Mesenchymal stem cell (in vitro differentiated cells and primary cell): ENCODE measurements around the gene GSN.

ENCODE experiments used
- DNase-seq: peaks from one replicate; pipeline ENCODE4 v3.0.0-alpha.2; 2013
- H2AFZ ChIP-seq: one replicate; pipeline ENCODE4 v1.6.1; 2013; ENCODE audit warnings: low read depth, mild to moderate bottlenecking, control low read depth, inconsistent platforms, low read length, moderate library complexity
- H2AK5ac ChIP-seq: 2 replicates; pipeline ENCODE4 v1.6.1; 2013; ENCODE audit warnings: low read length, moderate library complexity, mild to moderate bottlenecking, inconsistent platforms; ENCODE audit not compliant: severe bottlenecking
- H2BK120ac ChIP-seq: one replicate; pipeline ENCODE4 v1.6.1; 2013; ENCODE audit warnings: low read depth, mild to moderate bottlenecking, inconsistent platforms, low read length, moderate library complexity
- H2BK12ac ChIP-seq, 2 experiments: one replicate each; pipeline ENCODE4 v1.6.1; 2013; ENCODE audit warnings: inconsistent platforms in 2 of 2, low read length in 2 of 2, mild to moderate bottlenecking in 2 of 2, moderate library complexity in 2 of 2, control low read depth in 1 of 2
- H2BK15ac ChIP-seq: one replicate; pipeline ENCODE4 v1.6.1; 2013; ENCODE audit warnings: mild to moderate bottlenecking, low read depth, inconsistent platforms; ENCODE audit not compliant: poor library complexity, severe bottlenecking
- H2BK5ac ChIP-seq: 2 replicates; pipeline ENCODE4 v1.6.1; 2013; ENCODE audit warnings: low read depth, mild to moderate bottlenecking, low read length, control low read depth, inconsistent platforms; ENCODE audit not compliant: poor library complexity, severe bottlenecking
- H3K14ac ChIP-seq, 2 experiments: one replicate each; pipeline ENCODE4 v1.6.1; 2013; ENCODE audit warnings: inconsistent platforms in 2 of 2, low read length in 2 of 2, control low read depth in 1 of 2, mild to moderate bottlenecking in 1 of 2, moderate library complexity in 1 of 2
- H3K18ac ChIP-seq, 2 experiments: one replicate each; pipeline ENCODE4 v1.6.1; 2013; ENCODE audit warnings: inconsistent platforms in 2 of 2, low read length in 2 of 2, control low read depth in 1 of 2, low read depth in 1 of 2, mild to moderate bottlenecking in 1 of 2
- H3K23ac ChIP-seq, 2 experiments: one replicate each; pipeline ENCODE4 v1.6.1; 2013; ENCODE audit warnings: inconsistent platforms in 2 of 2, low read length in 2 of 2, mild to moderate bottlenecking in 2 of 2, moderate library complexity in 2 of 2, control low read depth in 1 of 2
- H3K27ac ChIP-seq: 2 replicates; pipeline ENCODE4 v1.5.1; 2013; ENCODE audit warnings: mild to moderate bottlenecking, moderate library complexity, low read length, control low read depth, inconsistent platforms; ENCODE audit not compliant: poor library complexity, severe bottlenecking
- H3K27me3 ChIP-seq, 2 experiments: 2 replicates each; pipeline versions ENCODE4 v1.6.1 to v1.7.0; 2013; ENCODE audit warnings: low read length in 2 of 2, mild to moderate bottlenecking in 2 of 2, moderate library complexity in 2 of 2, control low read depth in 1 of 2, inconsistent platforms in 1 of 2; ENCODE audit not compliant: control insufficient read depth in 1 of 2, insufficient read depth in 1 of 2
- H3K36me3 ChIP-seq, 2 experiments: 2 replicates each; pipeline versions ENCODE4 v1.6.1 to v1.7.0; 2013; ENCODE audit warnings: low read length in 2 of 2, control low read depth in 1 of 2, inconsistent platforms in 1 of 2, low read depth in 1 of 2, mild to moderate bottlenecking in 1 of 2; ENCODE audit not compliant: insufficient read depth in 2 of 2, control insufficient read depth in 1 of 2
- H3K4ac ChIP-seq, 2 experiments: one replicate each; pipeline ENCODE4 v1.6.1; 2013; ENCODE audit warnings: inconsistent platforms in 2 of 2, low read length in 2 of 2, mild to moderate bottlenecking in 2 of 2, moderate library complexity in 2 of 2, control low read depth in 1 of 2, low read depth in 1 of 2
- H3K4me1 ChIP-seq: 2 replicates; pipeline ENCODE4 v1.6.1; 2013; ENCODE audit warnings: low read depth, low read length, control low read depth; ENCODE audit not compliant: control insufficient read depth, insufficient read depth
- H3K4me2 ChIP-seq: 2 replicates; pipeline ENCODE4 v1.6.1; 2013; ENCODE audit warnings: low read length, mild to moderate bottlenecking, inconsistent platforms; ENCODE audit not compliant: poor library complexity, severe bottlenecking
- H3K4me3 ChIP-seq, 2 experiments: 2 replicates each; pipeline versions ENCODE4 v1.5.1 to v1.7.0; 2013; ENCODE audit warnings: low read length in 2 of 2, mild to moderate bottlenecking in 2 of 2, control low read depth in 1 of 2, low read depth in 1 of 2; ENCODE audit not compliant: insufficient read depth in 1 of 2
- H3K79me1 ChIP-seq: replicated peaks from 2 replicates; pipeline ENCODE4 v1.6.1; 2013; ENCODE audit warnings: mild to moderate bottlenecking, control low read depth, low read length, inconsistent platforms; ENCODE audit not compliant: poor library complexity, severe bottlenecking
- H3K9ac ChIP-seq: 2 replicates; pipeline ENCODE4 v1.7.0; 2013; ENCODE audit warnings: mild to moderate bottlenecking, low read length, moderate library complexity
- H3K9me3 ChIP-seq: 2 replicates; pipeline ENCODE4 v1.7.0; 2013; ENCODE audit warnings: mild to moderate bottlenecking, low read length; ENCODE audit not compliant: control insufficient read depth
- H4K8ac ChIP-seq: one replicate; pipeline ENCODE4 v1.6.1; 2013; ENCODE audit warnings: inconsistent platforms, mild to moderate bottlenecking, low read length, moderate library complexity
- H4K91ac ChIP-seq: one replicate; pipeline ENCODE4 v1.6.1; 2013; ENCODE audit warnings: mild to moderate bottlenecking, low read length, inconsistent platforms
- WGBS: methylation state at CpG from one replicate; pipeline ENCODE4 v1.1.7; 2013; ENCODE audit warnings: mixed read lengths; 5-methylcytosine and 5-hydroxymethylcytosine counted together

The GSN gene

GRCh38 chr9:121336665-121337064 is 68.7 kb downstream of the GSN start:
- Histone ChIP-seq H3K9me3 (no peaks in the 10 kb centered on the region), H4K8ac (no peak overlapping the region), H3K27ac (no peak overlapping the region), H3K9ac (no peak overlapping the region), H3K18ac (no peak overlapping the region), H3K14ac (no peak overlapping the region), H3K79me1 (peaks cover 8% of the 10 kb centered on the region), H2AFZ (no peak overlapping the region), H2AK5ac (no peak overlapping the region), H3K36me3 (peaks cover 28 to 91% of the 10 kb centered on the region in 2 experiments), H3K27me3 (no peaks in the 10 kb centered on the region), H3K4me2 (no peak overlapping the region), H3K4ac (peak overlapping the region in 1 of 2 experiments; percentile 44), H2BK12ac (no peak overlapping the region), H4K91ac (no peak overlapping the region), H3K4me3 (no peak overlapping the region), H3K23ac (no peak overlapping the region), H2BK5ac (no peak overlapping the region), H3K4me1 (no peaks in the 10 kb centered on the region), H2BK120ac (no peak overlapping the region), H2BK15ac (no peak overlapping the region)
- DNase-seq = no peak
- 96% methylated on average over 2 of the region's 4 CpGs for WGBS

- Histone ChIP-seq H2AK5ac (no peak overlapping the region), H2AFZ (no peak overlapping the region), H3K14ac (no peak overlapping the region), H3K27me3 (no peaks in the 10 kb centered on the region), H3K9ac (no peak overlapping the region), H3K36me3 (peaks cover 6 to 85% of the 10 kb centered on the region in 2 experiments), H3K4me1 (no peaks in the 10 kb centered on the region), H2BK12ac (no peak overlapping the region), H3K27ac (no peak overlapping the region), H3K9me3 (no peaks in the 10 kb centered on the region), H2BK5ac (no peak overlapping the region), H4K91ac (no peak overlapping the region), H3K4ac (no peak overlapping the region), H3K79me1 (no peaks in the 10 kb centered on the region), H4K8ac (no peak overlapping the region), H3K23ac (no peak overlapping the region), H2BK15ac (no peak overlapping the region), H3K18ac (no peak overlapping the region), H2BK120ac (no peak overlapping the region), H3K4me3 (no peak overlapping the region), H3K4me2 (no peak overlapping the region)
- 92% methylated on average over 2 of the region's 2 CpGs for WGBS
- DNase-seq = no peak
Observed at GRCh38 chr9:121339437-121339836, 71.5 kb downstream of the GSN start.

- no peak for DNase-seq
- WGBS = 98% methylated on average over 6 of the region's 6 CpGs
Observed at GRCh38 chr9:121340676-121341392, 72.9 kb downstream of the GSN start.

DNA sequence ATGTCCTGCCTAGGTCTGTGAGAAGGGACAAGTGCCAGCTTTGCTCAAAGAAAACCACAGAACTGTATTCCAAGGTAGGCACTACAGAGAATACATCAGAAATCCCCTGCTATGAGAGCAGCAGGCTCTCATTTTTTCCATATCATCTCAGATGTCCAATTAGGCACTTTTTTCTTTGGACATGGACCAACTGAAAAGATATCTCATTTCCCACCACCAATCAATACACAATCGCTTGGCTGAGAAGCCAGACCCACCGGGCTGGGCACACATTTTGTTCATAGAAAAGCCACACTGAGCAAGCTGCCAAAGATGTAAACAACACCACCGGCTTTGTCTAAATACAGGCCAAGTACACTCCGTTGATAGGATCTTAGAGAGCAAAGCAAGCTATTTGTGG is 76.2 kb downstream of the GSN start:
- peak; percentile 26 for DNase-seq
- no peak overlapping the region for H4K8ac ChIP-seq
- no peak overlapping the region for H3K9ac ChIP-seq
- H3K18ac ChIP-seq = no peak overlapping the region
- no peak overlapping the region for H3K4me2 ChIP-seq
- H2AK5ac ChIP-seq = no peak overlapping the region
- no peak overlapping the region for H3K14ac ChIP-seq
- H3K36me3 ChIP-seq = peaks cover 0 to 89% of the 10 kb centered on the region in 2 experiments
- no peak overlapping the region for H2BK12ac ChIP-seq
- H3K79me1 ChIP-seq = no peaks in the 10 kb centered on the region
- no peaks in the 10 kb centered on the region for H3K4me1 ChIP-seq
- H3K4me3 ChIP-seq = no peak overlapping the region
- H2BK5ac ChIP-seq = no peak overlapping the region
- no peaks in the 10 kb centered on the region for H3K27me3 ChIP-seq
- no peak overlapping the region for H3K23ac ChIP-seq
- no peak overlapping the region for H2AFZ ChIP-seq
- WGBS = 79% methylated on average over 4 of the region's 4 CpGs
- no peak overlapping the region for H4K91ac ChIP-seq
- no peak overlapping the region for H2BK120ac ChIP-seq
- no peak overlapping the region for H3K27ac ChIP-seq
- no peak overlapping the region for H2BK15ac ChIP-seq
- no peaks in the 10 kb centered on the region for H3K9me3 ChIP-seq
- no peak overlapping the region for H3K4ac ChIP-seq

More at GRCh38 chr9:121340676-121341392, 72.9 kb downstream of the GSN start:
- Histone ChIP-seq H3K4me1 (no peaks in the 10 kb centered on the region), H3K27ac (no peak overlapping the region), H2BK120ac (no peak overlapping the region), H3K9me3 (no peaks in the 10 kb centered on the region), H3K79me1 (no peaks in the 10 kb centered on the region), H3K4me2 (no peak overlapping the region), H3K23ac (no peak overlapping the region), H4K8ac (no peak overlapping the region), H2BK5ac (no peak overlapping the region), H3K14ac (no peak overlapping the region), H2AFZ (no peak overlapping the region), H3K4ac (no peak overlapping the region), H2BK12ac (no peak overlapping the region), H2BK15ac (no peak overlapping the region), H3K27me3 (no peaks in the 10 kb centered on the region), H3K36me3 (peaks cover 0 to 88% of the 10 kb centered on the region in 2 experiments), H4K91ac (no peak overlapping the region), H3K9ac (no peak overlapping the region), H3K4me3 (no peak overlapping the region), H2AK5ac (no peak overlapping the region), H3K18ac (no peak overlapping the region)
